K562 (cell line): ENCODE results near the gene TTC39A. TPM values are rescaled to one million over a fixed set of nuclear protein-coding genes. Genes with fewer than 3 reads are reported as not detected.
A peak's percentile ranks its signal among the peaks of the same experiment; 100 is the strongest.

Source experiments
- BCOR ChIP-seq: fragments of 450-650 bp; IDR thresholded peaks from 2 replicates; pipeline ENCODE4 v1.6.1; 2016
- CREM ChIP-seq: IDR thresholded peaks from 2 replicates; pipeline ENCODE4 v1.6.1; 2014; ENCODE audit warnings: antibody characterized with exemption, low read depth
- CXXC5 ChIP-seq: fragments of 250-450 bp; sonication (Bioruptor Pico); IDR thresholded peaks from 2 replicates; pipeline ENCODE4 v1.8.0; 2022; ENCODE audit warnings: inconsistent platforms, mild to moderate bottlenecking, moderate library complexity
- DNMT1 ChIP-seq: fragments of 450-650 bp; IDR thresholded peaks from 2 replicates; pipeline ENCODE4 v1.6.1; 2016; ENCODE audit warnings: antibody characterized with exemption, mild to moderate bottlenecking
- HOXB6 ChIP-seq: fragments of 250-450 bp; sonication (Bioruptor Pico); IDR thresholded peaks from 2 replicates; pipeline ENCODE4 v1.5.1; 2022; ENCODE audit warnings: mild to moderate bottlenecking, borderline replicate concordance
- MECOM ChIP-seq: fragments of 250-450 bp; sonication (Bioruptor Pico); IDR thresholded peaks from 2 replicates; pipeline ENCODE4 v1.8.0; 2022; ENCODE audit warnings: inconsistent platforms
- MXI1 ChIP-seq: IDR thresholded peaks from 2 replicates; pipeline ENCODE4 v1.6.1; 2011; ENCODE audit warnings: low read depth, mild to moderate bottlenecking, improper control_type of control experiment, low read length
- MYNN ChIP-seq, 2 experiments: sonication (generic); formaldehyde crosslinking in 1 of 2; IDR thresholded peaks; 2 replicates each; pipeline versions ENCODE4 v1.5.0 to v1.6.1; 2016 to 2020; ENCODE audit warnings: antibody characterized with exemption in 1 of 2, missing genetic modification reagents in 1 of 2
- PURB ChIP-seq: sonication (generic); formaldehyde crosslinking; IDR thresholded peaks from 2 replicates; pipeline ENCODE4 v1.9.0; 2021; ENCODE audit warnings: low read depth, mild to moderate bottlenecking, missing genetic modification reagents
- RBM15 ChIP-seq: fragments of 200-400 bp; formaldehyde crosslinking; IDR thresholded peaks from 2 replicates; pipeline ENCODE4 v1.6.1; 2018; ENCODE audit warnings: mild to moderate bottlenecking, low read length, moderate library complexity; ENCODE audit not compliant: insufficient read depth
- SIN3A ChIP-seq, 2 experiments: fragments of 150-350 bp in 1 of 2; IDR thresholded peaks; 2 replicates each; pipeline ENCODE4 v1.6.1; 2011 to 2016; ENCODE audit warnings: borderline replicate concordance in 2 of 2, low read depth in 2 of 2, low read length in 2 of 2, mild to moderate bottlenecking in 2 of 2, moderate library complexity in 2 of 2; ENCODE audit not compliant: control insufficient read depth in 1 of 2
- TRIM28 ChIP-seq: fragments of 450-650 bp; IDR thresholded peaks from 2 replicates; pipeline ENCODE4 v1.6.1; 2017
- ZFP1 ChIP-seq: fragments of 450-650 bp; formaldehyde crosslinking; IDR thresholded peaks from 2 replicates; pipeline ENCODE4 v1.4.0; 2020; ENCODE audit warnings: mild to moderate bottlenecking, mixed read lengths
- ZNF274 ChIP-seq: IDR thresholded peaks from 2 replicates; pipeline ENCODE4 v1.6.1; 2011; ENCODE audit warnings: low read depth, mild to moderate bottlenecking, low read length, moderate library complexity, borderline replicate concordance
- ZNF436 ChIP-seq: fragments of 250-450, 450-650 bp; sonication (Bioruptor Pico); formaldehyde crosslinking; IDR thresholded peaks from 2 replicates; pipeline ENCODE4 v1.7.0; 2020; ENCODE audit warnings: mild to moderate bottlenecking
- polyA plus RNA-seq, 8 experiments: library from polyadenylated mRNA; depleted of rRNA in 4 of 8; stranded (reverse) in 5 of 8; unstranded in 3 of 8; fragments of >200 nt; fragmentation: Nextera tagmentation in 2 of 8; fragmentation: Illumina TruSeq in 1 of 8; extraction: Ambion mirVana in 2 of 8; extraction: Trizol in 1 of 8; gene quantifications; 2 replicates each; pipeline versions ENCODE4 v1.2.1 to v1.2.3, GENCODE V29; 2011 to 2014; ENCODE audit warnings: inconsistent platforms in 1 of 8, missing spikeins in 1 of 8
- total RNA-seq, 7 experiments: library from RNA; depleted of rRNA in 6 of 7; stranded (reverse); fragments of >200 nt in 6 of 7; fragmentation: Illumina TruSeq in 2 of 7; extraction: Trizol in 2 of 7; gene quantifications; 2 replicates each; pipeline versions ENCODE4 v1.2.1 to v1.2.3, GENCODE V29; 2011 to 2021; ENCODE audit warnings: low replicate concordance in 1 of 7
- TF ChIP-seq, protein P1 (sequence below): IDR thresholded peaks from 2 replicates; pipeline ENCODE4 v1.6.1; 2016; ENCODE audit warnings: missing genetic modification characterization, missing compliant biosample characterization
- TF ChIP-seq, protein P2 (sequence below), 2 experiments: fragments of 450-650 bp; IDR thresholded peaks; 2 replicates each; pipeline ENCODE4 v1.6.1; 2018; ENCODE audit warnings: mild to moderate bottlenecking in 2 of 2, low read depth in 1 of 2; ENCODE audit not compliant: partially characterized antibody in 2 of 2
- TF ChIP-seq, protein P3 (sequence below): sonication (generic); formaldehyde crosslinking; IDR thresholded peaks from 2 replicates; pipeline ENCODE4 v1.8.0; 2023; ENCODE audit warnings: mild to moderate bottlenecking, missing genetic modification reagents
- TF ChIP-seq, protein P4 (sequence below), 3 experiments: fragments of 200-800 bp in 1 of 3; sonication (Bioruptor generic) in 1 of 3; sonication (generic) in 1 of 3; formaldehyde crosslinking in 1 of 3; IDR thresholded peaks; 2 replicates each; pipeline versions ENCODE4 v1.6.1 to v1.8.0; 2016 to 2022; ENCODE audit warnings: mild to moderate bottlenecking in 2 of 3, missing compliant biosample characterization in 2 of 3, missing genetic modification characterization in 2 of 3, missing genetic modification reagents in 1 of 3

The TTC39A gene
- total and polyA plus RNA-seq, 9 of the 15 experiments (the other 6 are each of a cell fraction or from before 2014, with no cell fraction given) = 0.18 to 0.82 (median 0.35) TPM

DNA sequence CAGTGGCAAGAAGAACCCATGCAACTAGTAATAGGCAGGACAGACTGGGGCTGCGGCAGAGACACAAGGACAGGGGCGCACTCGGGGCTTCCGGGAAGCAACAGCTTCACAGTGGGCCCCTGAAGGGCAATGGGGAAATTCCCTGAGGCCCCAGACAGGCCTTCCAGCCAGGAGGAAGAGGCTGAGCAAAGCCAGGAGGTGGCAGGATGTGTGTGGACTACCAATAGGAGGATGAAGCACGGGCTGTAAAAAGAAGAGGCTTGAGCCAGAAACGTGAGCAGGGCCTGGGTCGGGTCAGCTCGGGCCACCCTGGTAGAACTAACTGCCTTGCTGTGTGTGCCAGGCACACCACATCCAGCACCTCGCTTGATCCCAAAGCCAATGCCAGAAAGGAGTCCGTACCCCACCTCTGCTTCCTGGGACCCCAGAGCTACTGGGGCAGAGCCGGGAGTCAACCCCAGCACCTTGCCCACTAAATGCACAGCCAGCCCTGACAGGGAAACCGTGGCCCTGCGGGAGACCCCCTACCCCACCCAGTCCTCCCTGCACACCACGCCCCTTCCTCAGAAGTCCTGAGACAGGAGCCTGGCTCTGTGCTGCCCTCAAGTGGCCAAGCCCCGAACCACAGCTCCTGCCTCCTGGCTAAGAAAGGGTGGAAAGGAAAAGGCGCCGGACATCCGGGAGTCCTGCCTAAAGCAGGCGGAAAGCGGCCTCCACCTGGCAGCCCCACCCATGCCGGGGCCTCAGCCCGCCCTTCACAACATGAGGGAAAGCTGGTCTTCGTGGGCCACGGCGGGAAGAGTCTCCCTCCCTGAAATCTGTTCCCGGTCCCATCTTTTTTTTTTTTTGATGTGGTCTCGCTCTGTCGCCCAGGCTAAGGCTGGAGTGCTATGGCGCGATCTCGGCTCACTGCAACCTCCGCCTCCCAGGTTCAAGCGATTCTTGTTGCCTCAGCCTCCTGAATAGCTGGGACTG, 33.7 kb downstream of the TTC39A start (continued):
- TF ChIP-seq ZNF436 (CRISPR knock-in tag) (no peak), TRIM28 (no peak), ZFP1 (no peak), PURB (CRISPR knock-in tag) (no peak), HOXB6 (CRISPR knock-in tag) (no peak), MYNN (IDR thresholded peaks at IDR 0.05) (no peak), MYNN (CRISPR knock-in tag; IDR thresholded peaks at IDR 0.05) (no peak), BCOR (no peak), RBM15 (no peak), DNMT1 (no peak), ZNF274 (no peak), SIN3A (IDR thresholded peaks at IDR 0.05; ENCODE audit: borderline replicate concordance in 2 of 2, control insufficient read depth in 1 of 2, low read depth in 2 of 2, low read length in 2 of 2) (no peak), MXI1 (no peak), CXXC5 (CRISPR knock-in tag) (peak; percentile 67), CREM (peak; percentile 31; the same call in 1 of the 2 replicates), MECOM (CRISPR knock-in tag) (0 out of 2 replicates have a peak, but pooled peaks have one; percentile 10)
- TF ChIP-seq, protein P1, sequence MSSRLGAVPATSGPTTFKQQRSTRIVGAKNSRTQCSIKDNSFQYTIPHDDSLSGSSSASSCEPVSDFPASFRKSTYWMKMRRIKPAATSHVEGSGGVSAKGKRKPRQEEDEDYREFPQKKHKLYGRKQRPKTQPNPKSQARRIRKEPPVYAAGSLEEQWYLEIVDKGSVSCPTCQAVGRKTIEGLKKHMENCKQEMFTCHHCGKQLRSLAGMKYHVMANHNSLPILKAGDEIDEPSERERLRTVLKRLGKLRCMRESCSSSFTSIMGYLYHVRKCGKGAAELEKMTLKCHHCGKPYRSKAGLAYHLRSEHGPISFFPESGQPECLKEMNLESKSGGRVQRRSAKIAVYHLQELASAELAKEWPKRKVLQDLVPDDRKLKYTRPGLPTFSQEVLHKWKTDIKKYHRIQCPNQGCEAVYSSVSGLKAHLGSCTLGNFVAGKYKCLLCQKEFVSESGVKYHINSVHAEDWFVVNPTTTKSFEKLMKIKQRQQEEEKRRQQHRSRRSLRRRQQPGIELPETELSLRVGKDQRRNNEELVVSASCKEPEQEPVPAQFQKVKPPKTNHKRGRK (tag) = no peak
- TF ChIP-seq, protein P2, sequence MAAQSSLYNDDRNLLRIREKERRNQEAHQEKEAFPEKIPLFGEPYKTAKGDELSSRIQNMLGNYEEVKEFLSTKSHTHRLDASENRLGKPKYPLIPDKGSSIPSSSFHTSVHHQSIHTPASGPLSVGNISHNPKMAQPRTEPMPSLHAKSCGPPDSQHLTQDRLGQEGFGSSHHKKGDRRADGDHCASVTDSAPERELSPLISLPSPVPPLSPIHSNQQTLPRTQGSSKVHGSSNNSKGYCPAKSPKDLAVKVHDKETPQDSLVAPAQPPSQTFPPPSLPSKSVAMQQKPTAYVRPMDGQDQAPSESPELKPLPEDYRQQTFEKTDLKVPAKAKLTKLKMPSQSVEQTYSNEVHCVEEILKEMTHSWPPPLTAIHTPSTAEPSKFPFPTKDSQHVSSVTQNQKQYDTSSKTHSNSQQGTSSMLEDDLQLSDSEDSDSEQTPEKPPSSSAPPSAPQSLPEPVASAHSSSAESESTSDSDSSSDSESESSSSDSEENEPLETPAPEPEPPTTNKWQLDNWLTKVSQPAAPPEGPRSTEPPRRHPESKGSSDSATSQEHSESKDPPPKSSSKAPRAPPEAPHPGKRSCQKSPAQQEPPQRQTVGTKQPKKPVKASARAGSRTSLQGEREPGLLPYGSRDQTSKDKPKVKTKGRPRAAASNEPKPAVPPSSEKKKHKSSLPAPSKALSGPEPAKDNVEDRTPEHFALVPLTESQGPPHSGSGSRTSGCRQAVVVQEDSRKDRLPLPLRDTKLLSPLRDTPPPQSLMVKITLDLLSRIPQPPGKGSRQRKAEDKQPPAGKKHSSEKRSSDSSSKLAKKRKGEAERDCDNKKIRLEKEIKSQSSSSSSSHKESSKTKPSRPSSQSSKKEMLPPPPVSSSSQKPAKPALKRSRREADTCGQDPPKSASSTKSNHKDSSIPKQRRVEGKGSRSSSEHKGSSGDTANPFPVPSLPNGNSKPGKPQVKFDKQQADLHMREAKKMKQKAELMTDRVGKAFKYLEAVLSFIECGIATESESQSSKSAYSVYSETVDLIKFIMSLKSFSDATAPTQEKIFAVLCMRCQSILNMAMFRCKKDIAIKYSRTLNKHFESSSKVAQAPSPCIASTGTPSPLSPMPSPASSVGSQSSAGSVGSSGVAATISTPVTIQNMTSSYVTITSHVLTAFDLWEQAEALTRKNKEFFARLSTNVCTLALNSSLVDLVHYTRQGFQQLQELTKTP (IDR thresholded peaks at IDR 0.05; ENCODE audit: low read depth in 1 of 2, partially characterized antibody in 2 of 2) = no peak
- TF ChIP-seq, protein P3, sequence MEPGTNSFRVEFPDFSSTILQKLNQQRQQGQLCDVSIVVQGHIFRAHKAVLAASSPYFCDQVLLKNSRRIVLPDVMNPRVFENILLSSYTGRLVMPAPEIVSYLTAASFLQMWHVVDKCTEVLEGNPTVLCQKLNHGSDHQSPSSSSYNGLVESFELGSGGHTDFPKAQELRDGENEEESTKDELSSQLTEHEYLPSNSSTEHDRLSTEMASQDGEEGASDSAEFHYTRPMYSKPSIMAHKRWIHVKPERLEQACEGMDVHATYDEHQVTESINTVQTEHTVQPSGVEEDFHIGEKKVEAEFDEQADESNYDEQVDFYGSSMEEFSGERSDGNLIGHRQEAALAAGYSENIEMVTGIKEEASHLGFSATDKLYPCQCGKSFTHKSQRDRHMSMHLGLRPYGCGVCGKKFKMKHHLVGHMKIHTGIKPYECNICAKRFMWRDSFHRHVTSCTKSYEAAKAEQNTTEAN (CRISPR knock-in tag) = no peak
- TF ChIP-seq, protein P4, sequence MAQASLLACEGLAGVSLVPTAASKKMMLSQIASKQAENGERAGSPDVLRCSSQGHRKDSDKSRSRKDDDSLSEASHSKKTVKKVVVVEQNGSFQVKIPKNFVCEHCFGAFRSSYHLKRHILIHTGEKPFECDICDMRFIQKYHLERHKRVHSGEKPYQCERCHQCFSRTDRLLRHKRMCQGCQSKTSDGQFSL (CRISPR knock-in tag; IDR thresholded peaks at IDR 0.05) = no peak
- TF ChIP-seq, protein P4 (tag; IDR thresholded peaks at IDR 0.05) = no peak
